H9 (cell line): Measurements from ENCODE around the gene ZNF814. TPM values are rescaled to one million over a fixed set of nuclear protein-coding genes. Genes with fewer than 3 reads are reported as not detected.

ENCODE experiments used
- DNase-seq: peaks from one replicate; pipeline ENCODE4 v3.0.0-alpha.2; 2017
- H2AFZ ChIP-seq: one replicate; pipeline ENCODE4 v1.6.1; 2013; ENCODE audit warnings: mild to moderate bottlenecking, low read length, control low read depth, moderate library complexity
- H2AK5ac ChIP-seq: 2 replicates; pipeline ENCODE4 v1.6.1; 2013; ENCODE audit warnings: low read length, control low read depth, mixed read lengths; ENCODE audit not compliant: insufficient read length
- H2BK120ac ChIP-seq: one replicate; pipeline ENCODE4 v1.6.1; 2013; ENCODE audit warnings: low read depth, mild to moderate bottlenecking, low read length, control low read depth, inconsistent platforms; ENCODE audit not compliant: poor library complexity, severe bottlenecking
- H2BK12ac ChIP-seq: 2 replicates; pipeline ENCODE4 v1.6.1; 2013; ENCODE audit warnings: low read length, control low read depth, mixed read lengths, low read depth; ENCODE audit not compliant: insufficient read length
- H2BK15ac ChIP-seq: 2 replicates; pipeline ENCODE4 v1.6.1; 2013; ENCODE audit warnings: low read depth, low read length, control low read depth
- H2BK20ac ChIP-seq: one replicate; pipeline ENCODE4 v1.6.1; 2013; ENCODE audit warnings: low read depth, mild to moderate bottlenecking, low read length, control low read depth, inconsistent platforms; ENCODE audit not compliant: poor library complexity, severe bottlenecking
- H2BK5ac ChIP-seq: 2 replicates; pipeline ENCODE4 v1.6.1; 2013; ENCODE audit warnings: low read length, control low read depth, mixed read lengths; ENCODE audit not compliant: insufficient read length
- H3K14ac ChIP-seq: 2 replicates; pipeline ENCODE4 v1.6.1; 2013; ENCODE audit warnings: low read length, control low read depth; ENCODE audit not compliant: insufficient read depth
- H3K18ac ChIP-seq: 2 replicates; pipeline ENCODE4 v1.6.1; 2013; ENCODE audit warnings: low read depth, mild to moderate bottlenecking, mixed read lengths, low read length, control low read depth; ENCODE audit not compliant: insufficient read length
- H3K23ac ChIP-seq: 2 replicates; pipeline ENCODE4 v1.6.1; 2013; ENCODE audit warnings: low read length, control low read depth, mixed read lengths, low read depth; ENCODE audit not compliant: insufficient read length
- H3K23me2 ChIP-seq: 2 replicates; pipeline ENCODE4 v1.6.1; 2013; ENCODE audit warnings: low read depth, mild to moderate bottlenecking, mixed read lengths, low read length, control low read depth; ENCODE audit not compliant: insufficient read length, poor library complexity, severe bottlenecking
- H3K27ac ChIP-seq: 2 replicates; pipeline ENCODE4 v1.5.1; 2013; ENCODE audit warnings: low read length, control low read depth, mixed read lengths, low read depth; ENCODE audit not compliant: insufficient read length
- H3K27me3 ChIP-seq: 2 replicates; pipeline ENCODE4 v1.6.1; 2013; ENCODE audit warnings: low read length, control low read depth, inconsistent platforms; ENCODE audit not compliant: insufficient read depth
- H3K4ac ChIP-seq: 2 replicates; pipeline ENCODE4 v1.6.1; 2013; ENCODE audit warnings: low read depth, mild to moderate bottlenecking, control low read depth, inconsistent platforms, low read length, moderate library complexity
- H3K4me1 ChIP-seq: 2 replicates; pipeline ENCODE4 v1.6.1; 2013; ENCODE audit warnings: low read length, control low read depth, inconsistent platforms; ENCODE audit not compliant: insufficient read depth
- H3K4me2 ChIP-seq: 2 replicates; pipeline ENCODE4 v1.6.1; 2013; ENCODE audit warnings: low read length, control low read depth, mixed read lengths; ENCODE audit not compliant: insufficient read length, insufficient read depth
- H3K56ac ChIP-seq: 2 replicates; pipeline ENCODE4 v1.6.1; 2013; ENCODE audit warnings: low read depth, mild to moderate bottlenecking, mixed read lengths, low read length, control low read depth; ENCODE audit not compliant: insufficient read length
- H3K79me1 ChIP-seq: 2 replicates; pipeline ENCODE4 v1.6.1; 2013; ENCODE audit warnings: low read depth, mild to moderate bottlenecking, moderate library complexity, low read length, control low read depth, inconsistent platforms; ENCODE audit not compliant: insufficient read depth, poor library complexity, severe bottlenecking
- H3K79me2 ChIP-seq: 2 replicates; pipeline ENCODE4 v1.6.1; 2013; ENCODE audit warnings: low read length, control low read depth, inconsistent platforms; ENCODE audit not compliant: insufficient read depth
- H3K9ac ChIP-seq: 2 replicates; pipeline ENCODE4 v1.6.1; 2013; ENCODE audit warnings: low read length, control low read depth, mixed read lengths; ENCODE audit not compliant: insufficient read length; ENCODE audit errors: extremely low read depth
- H3K9me3 ChIP-seq: one replicate; pipeline ENCODE4 v1.6.1; 2013; ENCODE audit warnings: low read depth, low read length, inconsistent platforms; ENCODE audit not compliant: control insufficient read depth
- H3T11ph ChIP-seq: one replicate; pipeline ENCODE4 v1.6.1; 2013; ENCODE audit warnings: mild to moderate bottlenecking, low read length, control low read depth, inconsistent platforms
- H4K20me1 ChIP-seq: one replicate; pipeline ENCODE4 v1.6.1; 2013; ENCODE audit not compliant: control insufficient read depth, insufficient read length, insufficient read depth
- H4K5ac ChIP-seq: 2 replicates; pipeline ENCODE4 v1.6.1; 2013; ENCODE audit warnings: low read depth, mild to moderate bottlenecking, mixed read lengths, low read length, control low read depth; ENCODE audit not compliant: insufficient read length
- H4K8ac ChIP-seq: replicated peaks from 2 replicates; pipeline ENCODE4 v1.6.1; 2013; ENCODE audit warnings: low read length, control low read depth, mixed read lengths, low read depth; ENCODE audit not compliant: insufficient read length
- H4K91ac ChIP-seq: 2 replicates; pipeline ENCODE4 v1.6.1; 2013; ENCODE audit warnings: low read depth, mild to moderate bottlenecking, moderate library complexity, mixed read lengths, low read length, control low read depth; ENCODE audit not compliant: insufficient read length
- H3K27ac Mint-ChIP-seq, 3 experiments: 2 replicates in 2 of 3; 3 replicates in 1 of 3; pipeline ENCODE4 v1.8.0; 2020 to 2021; ENCODE audit warnings: mixed read lengths in 3 of 3, mild to moderate bottlenecking in 1 of 3, moderate library complexity in 1 of 3
- H3K27me3 Mint-ChIP-seq: 2 replicates; pipeline ENCODE4 v1.8.0; 2021; ENCODE audit warnings: low read depth, mild to moderate bottlenecking, moderate library complexity, mixed read lengths
- H3K36me3 Mint-ChIP-seq, 3 experiments: 2 replicates in 2 of 3; 3 replicates in 1 of 3; pipeline ENCODE4 v1.8.0; 2020 to 2021; ENCODE audit warnings: low read depth in 3 of 3, mixed read lengths in 3 of 3; ENCODE audit not compliant: insufficient read depth in 1 of 3
- H3K4me1 Mint-ChIP-seq, 2 experiments: 2 replicates each; pipeline ENCODE4 v1.8.0; 2020; ENCODE audit warnings: mixed read lengths in 2 of 2
- H3K4me3 Mint-ChIP-seq, 2 experiments: 2 replicates in 1 of 2; 3 replicates in 1 of 2; pipeline ENCODE4 v1.8.0; 2020 to 2021; ENCODE audit warnings: mild to moderate bottlenecking in 2 of 2, mixed read lengths in 2 of 2, moderate library complexity in 1 of 2
- H3K9me3 Mint-ChIP-seq, 2 experiments: 2 replicates in 1 of 2; 3 replicates in 1 of 2; pipeline ENCODE4 v1.8.0; 2020; ENCODE audit warnings: mild to moderate bottlenecking in 2 of 2, mixed read lengths in 2 of 2, moderate library complexity in 1 of 2
- WGBS: extraction: QIAGEN DNeasy Blood & Tissue Kit; methylation state at CpG from one replicate; pipeline ENCODE4 v1.1.7; 2013; ENCODE audit warnings: missing lambda C conversion rate, low lambda C conversion rate, mixed read lengths; ENCODE audit not compliant: insufficient read length; ENCODE audit errors: extremely low coverage; 5-methylcytosine and 5-hydroxymethylcytosine counted together
- total RNA-seq: library from RNA; stranded (reverse); gene quantifications from 2 replicates; pipeline ENCODE4 v1.2.1, GENCODE V29; 2021
- TF ChIP-seq, protein P1 (sequence below): fragments of 200-600 bp; sonication (generic); conservative IDR thresholded peaks from 3 replicates; pipeline ENCODE4 v1.8.0; 2021; ENCODE audit warnings: antibody characterized with exemption, mild to moderate bottlenecking

ZNF814 gene
- total RNA-seq, 1 experiment from 2014 or later: 103 TPM

DNA sequence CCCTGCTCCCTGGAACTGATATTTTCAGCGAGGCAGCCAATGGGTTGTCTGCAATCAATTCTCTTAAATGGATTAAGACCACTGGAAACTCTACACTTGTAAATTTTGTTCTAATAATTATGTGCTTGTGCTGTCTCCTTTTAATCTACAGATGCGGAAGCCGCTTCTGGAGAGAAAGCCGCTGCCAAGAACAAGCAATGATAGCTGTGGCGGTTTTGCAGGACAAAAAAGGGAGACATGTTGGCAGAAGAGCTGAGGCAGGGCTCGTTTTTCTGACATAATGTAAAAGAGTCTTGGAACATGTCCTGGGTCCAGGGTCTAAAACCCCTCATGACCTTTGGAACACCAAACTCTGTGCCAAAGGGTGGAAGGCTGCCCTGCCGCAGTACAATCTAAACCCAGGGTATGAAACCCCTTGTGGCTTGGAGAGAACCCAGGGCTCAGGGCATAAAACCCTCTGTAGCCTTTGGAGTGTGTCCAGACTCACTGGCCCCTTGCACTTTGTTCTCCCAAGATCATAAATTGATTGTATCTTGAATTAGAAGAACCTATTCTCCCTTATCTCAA, 14.9 kb upstream of the ZNF814 start:
- no peak overlapping the region for H4K91ac ChIP-seq
- no peak overlapping the region for H3K9ac ChIP-seq
- H3K27me3 Mint-ChIP-seq: no peaks in the 10 kb centered on the region
- H4K5ac ChIP-seq: no peak overlapping the region
- no peak overlapping the region for H2AFZ ChIP-seq
- H3K18ac ChIP-seq: no peak overlapping the region
- H2BK12ac ChIP-seq: no peak overlapping the region
- H3K4me2 ChIP-seq: no peak overlapping the region
- H3K56ac ChIP-seq: no peak overlapping the region
- H2BK120ac ChIP-seq: no peak overlapping the region
- no peak overlapping the region for H2BK5ac ChIP-seq
- H3K27ac ChIP-seq: no peak overlapping the region
- no CpG with 5 or more reads among the region's 7 CpGs for WGBS
- no peaks in the 10 kb centered on the region for H3K4me1 ChIP-seq
- TF ChIP-seq, protein P1, sequence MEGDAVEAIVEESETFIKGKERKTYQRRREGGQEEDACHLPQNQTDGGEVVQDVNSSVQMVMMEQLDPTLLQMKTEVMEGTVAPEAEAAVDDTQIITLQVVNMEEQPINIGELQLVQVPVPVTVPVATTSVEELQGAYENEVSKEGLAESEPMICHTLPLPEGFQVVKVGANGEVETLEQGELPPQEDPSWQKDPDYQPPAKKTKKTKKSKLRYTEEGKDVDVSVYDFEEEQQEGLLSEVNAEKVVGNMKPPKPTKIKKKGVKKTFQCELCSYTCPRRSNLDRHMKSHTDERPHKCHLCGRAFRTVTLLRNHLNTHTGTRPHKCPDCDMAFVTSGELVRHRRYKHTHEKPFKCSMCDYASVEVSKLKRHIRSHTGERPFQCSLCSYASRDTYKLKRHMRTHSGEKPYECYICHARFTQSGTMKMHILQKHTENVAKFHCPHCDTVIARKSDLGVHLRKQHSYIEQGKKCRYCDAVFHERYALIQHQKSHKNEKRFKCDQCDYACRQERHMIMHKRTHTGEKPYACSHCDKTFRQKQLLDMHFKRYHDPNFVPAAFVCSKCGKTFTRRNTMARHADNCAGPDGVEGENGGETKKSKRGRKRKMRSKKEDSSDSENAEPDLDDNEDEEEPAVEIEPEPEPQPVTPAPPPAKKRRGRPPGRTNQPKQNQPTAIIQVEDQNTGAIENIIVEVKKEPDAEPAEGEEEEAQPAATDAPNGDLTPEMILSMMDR: no peak
- no peaks in the 10 kb centered on the region for H3K9me3 ChIP-seq
- peaks cover 17 to 25% (median 18%) of the 10 kb centered on the region in 3 experiments; a peak in 6 of 7 replicates for H3K36me3 Mint-ChIP-seq
- no peak overlapping the region for H2AK5ac ChIP-seq
- no peak overlapping the region for H3K4me3 Mint-ChIP-seq
- H3K4me1 Mint-ChIP-seq: peaks cover 0 to 3% of the 10 kb centered on the region in 2 experiments; a peak in 2 of 4 replicates
- H3K23me2 ChIP-seq: no peaks in the 10 kb centered on the region
- H4K8ac ChIP-seq: no peak overlapping the region
- H3K4ac ChIP-seq: no peak overlapping the region
- H3K14ac ChIP-seq: no peak overlapping the region
- H3K79me2 ChIP-seq: no peaks in the 10 kb centered on the region
- H2BK15ac ChIP-seq: no peak overlapping the region
- no peak overlapping the region for H2BK20ac ChIP-seq
- H3K27me3 ChIP-seq: no peaks in the 10 kb centered on the region
- no peaks in the 10 kb centered on the region for H3K9me3 Mint-ChIP-seq
- H3K79me1 ChIP-seq: no peaks in the 10 kb centered on the region
- H3K23ac ChIP-seq: no peak overlapping the region
- H3T11ph ChIP-seq: no peak overlapping the region
- DNase-seq: no peak
- H3K27ac Mint-ChIP-seq: no peak overlapping the region; a peak in 1 of 7 replicates
- no peaks in the 10 kb centered on the region for H4K20me1 ChIP-seq
